Activated T-helper 9 cell treated with anti-CD3 and anti-CD28 coated beads, Interleukin-2, amount 50 U/mL, for 16 hours (primary cell): ENCODE data around the gene KLF11.

Experiments
- DNase-seq: peaks from one replicate; pipeline ENCODE4 v3.0.0-alpha.2; 2020; ENCODE audit warnings: low read depth

The KLF11 gene

DNA sequence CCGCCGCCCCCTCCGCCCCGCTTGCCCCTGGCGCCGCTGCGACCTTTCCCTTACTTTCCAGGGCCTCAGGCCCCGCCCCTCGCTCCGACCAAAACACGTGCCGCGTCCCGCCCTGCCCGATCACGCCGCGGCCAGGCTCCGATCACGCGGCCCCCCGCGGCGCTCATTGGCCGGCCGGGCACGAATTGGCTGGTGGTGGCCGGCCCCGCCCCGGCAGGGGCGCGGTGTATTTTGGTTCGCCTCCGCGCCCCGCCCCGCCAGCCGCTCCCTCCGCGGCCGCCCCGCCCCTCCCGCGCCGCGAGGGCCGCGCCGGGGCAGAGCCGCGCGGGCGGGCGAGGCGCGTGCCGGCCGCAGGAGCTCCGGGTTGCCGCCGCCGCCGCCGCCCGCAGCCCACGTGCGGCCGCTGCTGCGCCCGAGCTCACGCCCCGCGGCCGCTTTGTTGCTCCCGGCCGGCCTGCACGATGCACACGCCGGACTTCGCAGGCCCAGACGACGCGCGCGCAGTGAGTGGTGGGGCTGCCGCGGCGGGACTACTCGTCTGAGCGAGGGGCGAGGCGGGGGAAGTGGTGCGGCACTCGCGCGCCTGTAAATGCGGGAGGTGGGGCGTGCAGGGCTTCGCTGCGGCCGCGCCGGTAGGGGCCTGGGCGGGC, at the start of gene KLF11:
KLF11 (plus strand) TSS at position 295 of the 650 bp plus-strand sequence; CDS start at position 462, 167 bp downstream.
- DNase-seq = peak; percentile 75

GRCh38 chr2:9994462-9994861, 48.9 kb upstream of the KLF11 start:
- DNase-seq = no peak

DNA sequence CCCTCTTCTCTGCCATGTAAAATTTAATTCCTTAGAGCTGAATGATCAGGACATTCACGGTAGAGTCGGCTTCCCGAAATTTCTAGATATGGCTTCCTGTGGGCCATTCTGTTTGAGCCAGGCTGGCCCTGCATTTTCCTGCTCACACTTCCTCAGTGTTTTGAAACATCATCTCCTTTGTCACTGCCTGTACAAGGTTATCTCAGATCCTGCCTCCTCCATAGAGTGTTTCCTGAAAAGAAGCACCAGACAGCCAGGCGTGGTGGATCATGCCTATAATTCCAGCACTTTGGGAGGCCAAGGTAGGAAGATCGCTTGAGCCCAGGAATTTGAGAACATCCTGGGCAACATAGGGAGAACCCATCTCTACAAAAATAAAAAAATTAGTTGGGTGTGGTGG, 48.3 kb upstream of the KLF11 start:
- no peak for DNase-seq

DNA sequence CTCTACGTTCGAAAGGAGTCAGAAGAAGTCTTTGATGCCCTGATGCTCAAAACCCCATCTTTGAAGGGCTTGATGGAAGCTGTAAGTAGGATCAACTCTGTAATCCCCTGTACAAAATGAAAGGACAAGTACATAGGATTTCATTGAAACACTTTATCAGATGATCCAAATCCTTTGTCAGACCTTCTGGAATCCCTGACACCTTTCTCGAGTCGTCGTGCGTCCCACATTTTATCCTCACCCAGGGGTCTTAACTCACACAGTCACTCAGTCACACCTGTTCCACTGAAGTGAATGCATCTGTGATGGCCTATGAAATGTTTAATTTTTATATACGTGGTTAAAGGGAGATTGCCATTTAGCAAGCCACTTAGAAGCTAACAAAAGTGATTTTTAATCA, 47.0 kb upstream of the KLF11 start:
- no peak for DNase-seq

- no peak for DNase-seq
These were observed 45.4 kb upstream of the KLF11 start for GRCh38 chr2:9997936-9998335.

GRCh38 chr2:9998916-9999654, 44.3 kb upstream of the KLF11 start:
- no peak for DNase-seq

GRCh38 chr2:9999693-10000092, 43.7 kb upstream of the KLF11 start:
- DNase-seq = no peak

DNA sequence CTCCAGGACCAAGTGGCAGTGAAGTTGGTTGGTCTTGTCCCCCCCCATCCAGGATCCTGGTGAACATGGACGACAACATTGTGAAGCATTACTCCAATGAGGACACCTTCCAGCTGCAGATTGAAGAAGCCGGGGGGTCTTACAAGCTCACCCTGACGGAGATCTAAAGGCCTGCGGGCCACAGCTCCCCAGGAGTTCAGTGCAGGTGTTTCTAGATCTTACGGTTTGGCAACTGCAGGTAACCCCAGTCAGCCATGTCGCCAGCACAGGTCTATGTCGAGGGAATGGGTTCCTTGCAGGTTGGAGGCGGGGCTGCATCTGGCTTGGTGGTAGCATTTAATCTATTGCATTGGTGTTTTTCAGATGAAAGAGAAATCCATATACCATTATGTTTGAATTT, 42.8 kb upstream of the KLF11 start:
- no peak for DNase-seq

GRCh38 chr2:10001586-10001985, 41.8 kb upstream of the KLF11 start:
- no peak for DNase-seq

- DNase-seq = no peak
These were observed 41.2 kb upstream of the KLF11 start for GRCh38 chr2:10002109-10002508.

GRCh38 chr2:10002681-10003080, 40.7 kb upstream of the KLF11 start:
- no peak for DNase-seq

DNA sequence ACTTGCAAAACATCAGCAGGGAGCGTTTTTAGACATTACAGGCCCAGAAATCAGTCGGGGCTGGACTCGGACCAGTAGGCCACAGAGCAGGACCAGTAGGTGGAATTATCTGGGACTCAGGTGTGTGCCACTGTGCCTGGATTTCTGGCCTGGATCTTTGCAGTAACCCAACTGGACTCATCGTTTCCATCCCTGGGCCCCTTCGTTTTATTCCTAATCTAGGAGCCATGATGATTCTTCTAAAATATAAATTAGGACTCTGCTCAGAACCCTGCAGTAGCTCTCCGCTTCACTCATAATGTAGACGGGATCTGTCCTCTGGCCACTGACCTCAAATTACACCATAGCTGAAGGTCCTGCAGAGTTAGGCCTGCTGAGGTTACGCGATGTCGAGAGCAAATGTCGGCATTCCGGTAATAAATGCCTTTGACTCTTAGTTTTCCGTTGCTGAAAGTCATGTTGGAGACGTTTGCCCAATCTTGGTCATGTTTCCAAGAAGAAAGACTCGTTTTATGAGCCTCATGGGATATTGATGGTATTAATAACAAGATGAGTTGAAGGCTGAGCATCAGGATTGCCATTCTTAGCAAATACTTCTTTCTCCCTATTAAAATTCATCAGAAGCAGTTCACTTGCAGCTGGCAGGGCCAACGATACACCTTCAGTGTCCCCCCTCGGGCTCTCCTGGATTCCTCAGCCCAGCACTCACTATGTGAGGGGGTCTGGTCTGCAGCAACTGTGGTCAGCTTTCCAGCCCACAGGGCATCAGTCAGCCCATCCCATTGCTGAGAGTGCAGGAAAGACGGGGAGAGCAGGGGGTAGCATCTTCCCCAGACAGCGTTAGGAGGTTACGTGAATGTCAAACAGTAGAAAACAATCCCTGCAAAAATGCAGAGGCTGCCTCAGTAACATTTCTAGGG, 39.9 kb upstream of the KLF11 start:
- DNase-seq = no peak

DNA sequence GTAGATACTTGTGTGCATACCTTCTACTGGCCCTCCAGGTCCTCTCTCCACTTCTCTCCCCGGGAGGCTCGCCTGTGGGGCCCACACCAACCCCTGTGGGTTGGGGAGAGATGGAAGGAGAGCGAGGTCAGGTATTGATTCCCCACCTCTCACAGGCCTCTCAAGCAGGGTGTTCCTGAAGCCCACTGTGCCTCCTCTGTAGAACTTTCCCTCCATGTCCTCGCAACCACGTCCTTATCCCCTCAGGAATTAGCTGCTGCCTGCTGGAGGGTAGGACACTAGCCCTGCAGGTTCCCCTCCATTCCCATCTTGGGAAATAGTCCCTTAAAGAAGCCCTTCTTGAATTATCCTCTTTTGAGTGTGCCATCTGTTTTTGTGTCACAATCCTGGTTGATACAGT, 38.9 kb upstream of the KLF11 start:
- DNase-seq = no peak

GRCh38 chr2:10004836-10005235, 38.5 kb upstream of the KLF11 start:
- DNase-seq = no peak

DNA sequence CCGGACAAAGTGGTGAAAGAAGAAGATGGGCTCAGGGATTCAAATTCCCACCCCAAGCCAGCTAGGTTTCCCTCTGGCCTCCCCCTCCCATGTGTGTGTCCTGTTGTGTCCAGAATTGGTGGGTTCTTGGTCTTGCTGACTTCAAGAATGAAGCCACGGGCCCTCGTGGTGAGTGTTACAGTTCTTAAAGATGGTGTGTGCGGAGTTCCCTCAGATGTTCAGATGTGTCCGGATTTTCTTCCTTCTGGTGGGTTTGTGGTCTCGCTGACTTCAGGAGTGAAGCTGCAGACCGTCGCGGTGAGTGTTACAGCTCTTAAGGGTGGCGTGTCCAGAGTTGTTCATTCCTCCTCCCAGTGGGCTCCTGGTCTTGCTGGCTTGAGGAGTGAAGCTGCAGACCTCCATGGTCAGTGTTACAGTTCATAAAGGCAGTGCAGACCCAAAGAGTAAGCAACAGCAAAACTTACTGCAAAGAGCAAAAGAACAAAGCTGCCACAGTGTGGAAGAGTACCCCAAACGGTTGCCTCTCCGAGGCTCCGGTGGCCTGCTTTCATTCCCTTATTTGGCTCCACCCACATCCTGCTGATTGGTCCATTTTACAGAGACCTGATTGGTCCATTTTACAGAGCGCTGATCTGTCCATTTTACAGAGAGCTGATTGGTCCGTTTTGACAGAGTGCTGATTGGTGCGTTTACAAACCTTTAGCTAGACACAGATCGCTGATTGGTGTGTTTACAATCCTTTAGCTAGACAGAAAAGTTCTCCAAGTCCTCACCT, 37.7 kb upstream of the KLF11 start:
- no peak for DNase-seq

DNA sequence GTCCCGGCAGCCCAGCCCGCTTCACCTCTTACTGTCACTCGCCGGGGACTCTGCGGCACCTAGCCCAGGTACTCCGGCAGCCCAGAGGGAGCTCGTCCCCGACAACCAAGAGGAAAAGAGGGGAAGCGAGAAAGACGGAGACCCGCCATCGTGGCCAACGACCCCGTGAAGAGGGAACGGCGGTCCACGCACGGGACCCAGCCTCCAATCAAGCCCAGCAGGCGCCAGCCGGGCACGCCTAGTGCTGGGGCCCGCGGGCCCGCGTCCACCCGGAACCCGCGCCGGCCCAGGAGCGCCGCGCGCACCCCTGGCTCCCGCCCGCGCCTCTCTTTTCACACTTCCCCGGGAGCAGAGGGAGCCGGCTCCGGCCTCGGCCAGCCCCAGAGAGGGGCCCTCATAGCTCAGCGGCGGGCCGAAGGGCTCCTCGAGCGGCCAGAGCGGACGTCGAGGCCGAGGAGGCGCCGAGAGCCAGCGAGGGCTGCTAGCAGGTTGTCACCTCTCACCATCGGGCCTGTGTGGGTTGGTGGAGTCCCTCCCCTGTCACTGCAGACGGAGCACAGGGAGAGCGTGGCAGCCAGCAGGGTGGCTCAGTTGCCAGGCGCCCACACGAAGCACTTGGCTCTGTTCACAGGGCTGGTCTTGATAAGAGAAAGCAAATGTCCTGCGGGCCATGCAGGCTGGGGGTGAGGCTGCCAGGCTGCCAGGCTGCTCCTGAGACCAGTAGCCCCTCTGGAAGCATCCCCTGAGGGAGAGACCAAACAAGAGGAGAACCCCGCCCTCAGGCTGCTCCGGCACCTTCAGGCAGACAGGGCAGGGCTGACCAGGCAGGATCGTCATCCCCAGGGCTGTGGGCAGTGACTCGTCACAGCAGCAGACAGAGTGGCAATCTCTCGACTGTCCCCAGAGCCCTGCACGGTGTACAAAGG, 36.9 kb upstream of the KLF11 start:
- no peak for DNase-seq

- no peak for DNase-seq
These were observed 35.9 kb upstream of the KLF11 start for GRCh38 chr2:10007435-10007834.

DNA sequence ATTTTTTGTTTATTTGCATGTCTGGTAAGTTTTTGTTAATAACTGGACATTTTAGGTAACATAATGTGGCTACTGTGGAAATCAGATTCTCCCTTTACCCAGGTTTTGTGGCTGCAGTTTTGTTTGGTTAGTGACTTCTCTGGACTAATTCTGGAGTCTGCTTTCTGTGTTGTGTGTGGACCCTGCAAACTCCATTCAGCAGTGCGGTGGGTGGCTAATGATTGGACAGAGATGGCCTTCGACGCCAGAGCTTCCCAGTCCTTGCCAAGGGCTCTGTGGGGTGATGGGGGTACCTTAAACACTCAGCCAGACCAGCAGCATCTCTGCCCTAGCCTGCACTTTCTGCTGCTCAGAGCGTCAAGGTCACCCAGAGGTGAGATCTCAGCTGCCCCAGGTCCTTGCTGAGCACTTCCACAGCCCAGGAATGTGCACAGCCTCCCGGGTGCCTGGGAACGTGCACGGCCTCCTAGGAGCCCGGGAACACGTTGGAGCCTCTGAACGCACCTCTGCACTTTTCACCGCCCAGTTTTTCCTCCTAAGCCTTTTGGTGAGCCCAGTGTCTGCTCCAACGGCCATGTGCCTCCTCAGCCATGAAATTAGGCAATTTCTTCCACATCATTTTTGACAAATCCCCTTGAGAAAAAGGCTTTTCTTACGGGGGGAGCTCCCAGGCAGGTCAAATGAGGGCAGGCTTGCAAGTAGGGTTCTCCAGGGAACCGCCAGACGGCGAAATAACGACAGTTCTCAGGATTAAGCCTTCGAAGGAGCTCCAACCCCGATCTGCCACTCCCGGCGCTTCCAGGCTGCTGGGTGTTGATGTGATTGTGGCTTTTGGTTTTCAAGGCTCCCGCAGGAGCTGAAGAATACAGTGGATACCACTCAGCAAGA, 35.2 kb upstream of the KLF11 start:
- DNase-seq = no peak

- no peak for DNase-seq
These were observed 34.6 kb upstream of the KLF11 start for GRCh38 chr2:10008809-10009176.

GRCh38 chr2:10009271-10009810, 34.0 kb upstream of the KLF11 start:
- no peak for DNase-seq
